GM18520 (cell line): ENCODE measurements around the gene FBXW10.
"Not testable (repeated sequence)": the region's sequence is repeated elsewhere in the genome, so short reads cannot be mapped to it uniquely, and the experiment has no call there.

Experiments
- ATAC-seq: cut with Tn5 transposase; IDR thresholded peaks from one replicate; pipeline ENCODE4 v1.9.1; 2021; ENCODE audit not compliant: unreplicated experiment

Gene FBXW10

DNA sequence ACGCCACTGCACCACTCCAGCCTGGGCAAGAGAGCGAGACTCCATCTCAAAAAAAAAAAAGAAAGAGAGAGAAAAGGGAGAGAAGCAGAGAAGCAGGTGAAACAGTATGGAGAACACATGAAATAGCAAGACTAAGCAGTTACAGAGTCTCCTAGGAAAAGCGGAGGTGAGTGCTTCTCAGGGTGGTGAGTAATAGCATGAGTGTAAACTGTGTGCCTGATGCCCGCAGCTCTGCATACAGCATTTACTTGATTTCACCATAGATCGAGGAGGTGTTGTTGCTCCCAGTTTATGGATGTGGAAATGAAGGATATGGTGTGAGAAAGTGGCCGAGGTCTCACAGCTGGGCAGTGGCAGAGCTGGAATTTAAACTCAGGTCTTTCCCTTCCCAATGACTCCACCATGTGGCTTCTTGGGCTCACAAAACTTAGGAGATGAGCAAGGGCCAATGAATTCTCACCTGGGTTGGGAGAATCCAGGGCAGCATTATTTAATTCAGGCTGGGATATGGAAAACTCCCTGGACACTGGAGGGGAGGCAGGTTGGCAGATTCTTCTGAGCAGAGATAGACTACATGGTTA is 10.1 kb downstream of the FBXW10 start:
- not testable (repeated sequence) for ATAC-seq

GRCh38 chr17:18755969-18756368 is 12.1 kb downstream of the FBXW10 start:
- ATAC-seq, result not testable (repeated sequence)

DNA sequence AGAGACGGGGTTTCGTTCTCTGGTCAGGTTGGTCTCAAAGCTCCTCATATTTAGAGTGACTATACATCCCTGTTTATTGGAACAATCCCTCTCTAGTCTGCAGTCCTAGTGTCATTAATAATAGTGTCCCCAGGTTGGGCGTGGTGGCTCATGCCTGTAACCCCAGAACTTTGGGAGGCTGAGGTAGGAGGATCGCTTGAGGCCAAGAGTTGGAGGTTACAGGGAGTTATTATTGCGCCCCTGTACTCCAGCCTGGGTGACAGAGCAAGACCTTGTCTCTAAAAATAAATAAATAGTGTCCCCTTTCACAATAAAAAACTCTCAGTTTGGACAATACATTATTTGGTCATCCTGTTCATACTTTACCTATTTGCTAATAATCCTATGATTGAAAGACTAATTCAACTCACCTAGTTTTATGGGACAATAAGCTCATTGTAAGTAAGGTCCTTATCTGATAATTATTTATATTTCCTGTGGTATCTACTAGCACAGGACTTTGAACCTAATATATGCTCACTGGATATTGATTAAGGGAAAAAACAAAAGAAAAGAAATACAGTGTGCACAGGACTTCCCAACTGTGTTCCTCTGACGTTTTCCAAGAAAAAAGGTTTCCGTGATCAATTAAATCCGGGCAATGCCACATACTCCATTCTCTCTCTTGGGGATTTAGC is 13.7 kb downstream of the FBXW10 start:
- not testable (repeated sequence) for ATAC-seq

DNA sequence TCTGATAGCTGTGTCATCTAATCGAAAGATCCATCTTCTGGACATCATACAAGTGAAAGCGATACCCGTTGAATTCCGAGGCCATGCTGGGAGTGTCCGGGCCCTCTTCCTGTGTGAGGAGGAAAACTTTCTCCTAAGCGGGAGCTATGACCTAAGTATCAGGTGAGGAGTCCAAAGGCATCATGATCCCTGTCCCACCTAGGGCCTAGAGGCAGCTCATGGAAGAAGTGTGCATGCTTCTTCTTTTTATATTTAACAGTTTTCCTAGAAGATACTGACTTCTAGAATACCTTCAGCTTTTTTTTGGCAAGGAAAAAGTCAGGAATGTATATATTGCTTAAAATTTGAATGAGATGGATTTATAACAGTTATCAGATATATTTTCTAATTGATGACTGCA is 14.5 kb downstream of the FBXW10 start:
- ATAC-seq, result not testable (repeated sequence)

- ATAC-seq, result not testable (repeated sequence)
These were observed 16.4 kb downstream of the FBXW10 start for GRCh38 chr17:18760221-18760620.

GRCh38 chr17:18770572-18770971 is 26.7 kb downstream of the FBXW10 start:
- not testable (repeated sequence) for ATAC-seq

DNA sequence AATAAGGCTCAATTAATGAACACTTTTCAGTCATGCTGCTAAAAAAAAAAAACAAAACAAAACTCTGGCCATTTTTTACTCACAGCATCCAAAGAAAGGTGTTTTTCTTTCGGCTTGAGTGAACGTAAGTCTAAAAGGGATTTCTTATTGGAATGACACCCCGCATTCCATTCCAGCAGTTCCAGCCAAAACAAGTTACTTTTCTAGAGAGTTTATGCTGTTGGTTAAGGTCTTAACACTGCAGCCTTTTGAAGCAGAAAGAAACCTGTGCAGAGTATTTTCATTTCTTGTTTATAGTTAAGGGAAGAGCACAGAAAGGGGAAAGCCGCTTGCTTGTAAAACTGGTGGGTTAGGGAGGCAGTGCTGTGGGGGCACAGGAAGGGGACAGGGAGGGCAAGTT is 27.2 kb downstream of the FBXW10 start:
- not testable (repeated sequence) for ATAC-seq

DNA sequence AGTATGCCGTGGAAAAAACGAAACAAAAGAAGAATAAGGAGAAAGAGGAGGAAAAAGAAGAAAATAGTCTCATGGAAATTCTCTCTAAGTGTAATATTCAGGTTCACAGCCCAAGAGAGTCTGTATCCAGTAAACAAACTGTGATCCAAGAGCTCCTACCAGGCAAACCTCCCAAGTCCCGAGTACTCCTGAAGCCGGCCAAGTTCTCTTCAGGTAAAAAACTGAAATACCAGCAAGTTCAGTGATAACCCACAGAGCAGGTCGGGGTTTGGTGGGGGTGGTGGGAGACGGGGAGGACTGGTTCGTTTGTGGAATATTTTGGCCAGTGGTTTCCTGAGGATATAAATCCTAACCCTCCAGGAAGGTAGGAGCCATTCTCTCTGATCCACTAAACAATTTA is 28.6 kb downstream of the FBXW10 start:
- no peak for ATAC-seq

GRCh38 chr17:18780991-18781718 is 37.3 kb downstream of the FBXW10 start, which contains the start of gene TVP23B:
Gene TVP23B, plus strand, starts transcription at chr17:18781183. Its CDS starts 111 bp downstream, at chr17:18781294.
- ATAC-seq, result peak; percentile 92

DNA sequence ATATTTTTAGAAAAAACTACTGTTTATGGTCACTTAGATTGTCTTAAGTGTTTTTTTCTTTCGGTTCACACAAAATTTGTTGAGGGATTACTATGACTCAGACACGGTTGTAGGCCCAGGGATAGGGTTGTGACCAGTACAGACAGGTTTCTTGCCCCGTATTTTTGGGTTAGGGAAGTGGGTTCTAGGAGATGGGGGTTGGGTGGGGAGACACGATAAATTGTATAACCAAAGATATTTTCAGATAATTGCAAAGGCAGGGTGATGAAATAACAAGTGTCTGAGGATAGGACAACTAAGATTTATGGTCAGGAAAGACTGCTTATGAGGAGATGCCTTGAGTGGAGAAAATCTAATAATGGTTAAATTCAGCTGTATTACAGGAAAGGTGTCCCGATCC is 38.0 kb downstream of the FBXW10 start:
- ATAC-seq, result peak; percentile 4

DNA sequence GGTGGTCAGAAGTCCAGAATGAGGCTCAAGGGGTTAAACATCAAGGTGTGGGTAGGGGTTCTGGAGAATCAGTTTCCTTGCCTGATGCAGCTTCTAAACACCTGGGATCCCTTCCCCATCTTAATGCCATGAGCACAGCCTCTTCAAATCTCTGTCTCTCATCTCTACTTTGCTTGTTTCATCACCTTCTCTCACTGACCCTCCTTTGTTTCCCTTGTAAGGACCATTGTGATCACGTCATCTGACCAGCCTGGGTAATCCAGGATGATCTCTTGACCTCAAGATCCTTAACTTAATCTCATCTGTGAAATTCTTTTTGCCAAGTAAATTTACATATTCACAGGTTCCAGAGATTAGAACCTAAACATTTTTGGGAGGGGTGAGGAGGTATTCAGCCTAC is 42.1 kb downstream of the FBXW10 start:
- not testable (repeated sequence) for ATAC-seq

- ATAC-seq, result not testable (repeated sequence)
These were observed 43.0 kb downstream of the FBXW10 start for GRCh38 chr17:18786890-18787289.

- ATAC-seq, result not testable (repeated sequence)
These were observed 47.5 kb downstream of the FBXW10 start for GRCh38 chr17:18791402-18791801.

GRCh38 chr17:18794841-18795240 is 51.0 kb downstream of the FBXW10 start:
- ATAC-seq, result not testable (repeated sequence)

DNA sequence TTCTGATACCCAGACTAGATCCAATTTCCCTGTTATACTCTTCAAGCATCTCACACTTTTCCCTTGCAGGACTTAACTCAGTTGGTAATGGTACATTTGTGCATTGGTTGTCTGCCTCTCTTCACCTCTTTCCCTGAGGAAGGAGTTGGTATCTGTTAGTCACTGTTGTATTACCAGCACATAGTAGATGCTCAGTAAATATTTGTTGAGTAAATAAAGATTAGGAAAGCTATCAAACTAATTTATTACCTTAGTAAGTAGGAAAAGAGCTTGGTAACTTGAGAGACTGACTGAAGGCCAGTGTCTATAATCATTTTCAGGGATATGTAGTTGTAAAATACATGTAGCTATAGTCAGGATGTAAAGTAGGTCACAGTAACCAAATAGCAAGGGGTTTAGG is 53.0 kb downstream of the FBXW10 start:
- not testable (repeated sequence) for ATAC-seq

DNA sequence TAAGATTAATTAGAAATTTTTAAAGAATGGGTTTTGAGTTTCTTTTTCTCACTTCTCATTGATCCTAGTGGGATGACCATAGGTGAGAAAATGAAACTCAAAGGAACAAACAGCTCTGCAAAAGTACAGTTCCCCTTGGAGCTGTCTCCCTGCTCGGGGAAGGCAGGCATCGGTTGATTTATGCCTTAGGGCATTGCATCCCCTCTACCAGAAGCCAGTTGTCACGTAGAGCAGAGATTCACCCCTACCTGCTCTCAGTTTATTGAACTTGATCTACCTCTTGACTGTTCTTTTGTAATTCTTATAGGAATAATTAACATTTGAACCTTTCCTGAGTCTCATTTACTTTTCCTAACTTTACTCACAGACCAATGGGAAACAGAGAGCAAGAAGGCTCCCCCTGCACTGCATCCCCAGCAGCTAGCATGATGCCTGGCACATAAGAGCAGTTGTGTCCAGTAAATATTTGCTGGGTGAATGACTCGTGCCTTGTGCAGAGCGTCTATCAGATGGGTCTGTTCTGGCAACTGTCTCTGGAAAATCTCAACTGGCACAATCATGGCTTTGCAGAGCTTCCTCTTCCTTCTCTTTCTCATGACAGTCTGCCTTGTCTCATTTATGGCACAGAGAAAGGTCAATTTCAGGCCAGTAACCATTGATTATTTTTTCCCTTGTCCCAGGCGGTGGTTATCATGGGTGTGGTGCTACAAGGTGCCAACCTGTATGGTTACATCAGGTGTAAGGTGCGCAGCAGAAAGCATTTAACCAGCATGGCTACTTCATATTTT is 59.8 kb downstream of the FBXW10 start:
- ATAC-seq, result not testable (repeated sequence)

DNA sequence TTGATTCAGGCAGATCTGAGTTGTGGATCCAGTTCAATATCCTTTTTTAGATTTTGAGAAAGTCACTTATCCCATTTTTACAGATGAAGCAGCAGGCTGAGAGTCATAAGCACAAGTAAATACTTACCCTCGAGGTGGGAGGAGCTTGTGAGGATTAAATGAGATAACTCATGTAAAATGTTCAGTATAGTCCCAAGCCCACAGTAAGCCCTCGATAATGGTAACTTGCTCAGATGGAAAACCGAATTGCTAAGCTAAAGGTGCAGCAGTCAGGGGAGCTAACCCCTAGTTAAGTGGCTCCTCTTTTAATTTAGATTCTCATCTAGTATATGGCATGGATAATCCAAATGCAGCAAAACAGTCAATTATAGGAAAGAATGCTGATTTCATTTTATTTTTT is 72.1 kb downstream of the FBXW10 start:
- not testable (repeated sequence) for ATAC-seq

DNA sequence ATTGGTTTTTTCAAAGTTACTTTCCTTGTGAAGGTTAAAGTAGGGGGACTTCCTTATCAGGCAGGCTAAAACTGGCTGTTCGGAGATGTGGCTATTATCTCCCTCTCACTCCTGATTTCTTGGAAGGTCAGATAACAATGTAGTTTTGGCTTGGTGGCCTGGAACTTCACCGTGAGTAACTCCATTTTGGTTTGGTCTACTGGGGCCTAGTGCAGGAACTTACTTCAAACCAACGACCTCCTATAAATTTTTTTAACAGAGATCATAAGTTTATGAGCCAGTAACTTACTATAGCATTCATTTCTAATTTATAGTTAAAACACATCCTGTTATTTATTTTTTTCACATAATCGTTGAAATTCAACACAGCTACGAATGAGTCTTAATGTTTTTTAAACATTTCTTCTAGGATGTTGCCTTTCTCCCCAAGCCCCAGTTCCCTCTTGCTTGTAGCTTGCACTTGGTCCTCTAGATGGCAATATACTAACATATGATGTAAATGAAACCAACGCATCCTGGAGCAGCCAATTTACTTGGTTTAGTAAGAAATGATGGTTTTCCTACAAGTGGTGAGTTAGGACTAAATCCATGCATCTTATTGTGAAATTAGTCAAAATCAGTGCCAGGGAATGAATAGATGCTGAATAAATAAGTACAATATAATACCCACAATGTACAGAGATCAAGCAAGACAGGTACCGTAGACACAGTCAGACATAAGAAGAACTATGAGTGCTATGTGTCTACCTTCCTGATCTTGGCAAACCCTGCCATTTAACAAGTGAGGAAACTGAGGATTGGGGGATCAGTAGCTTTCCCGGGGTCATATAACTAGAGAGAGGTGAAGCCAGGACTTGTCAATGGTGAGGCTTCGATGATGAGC is 72.9 kb downstream of the FBXW10 start:
- not testable (repeated sequence) for ATAC-seq

GRCh38 chr17:18821430-18821829 is 77.6 kb downstream of the FBXW10 start:
- not testable (repeated sequence) for ATAC-seq

GRCh38 chr17:18827613-18828012 is 83.8 kb downstream of the FBXW10 start:
- not testable (repeated sequence) for ATAC-seq
